Measurements from ENCODE around the gene CEP97. TPM values are rescaled to one million over a fixed set of nuclear protein-coding genes. Genes with fewer than 3 reads are reported as not detected.
A peak's percentile ranks its signal among the peaks of the same experiment; 100 is the strongest.
"Not testable (repeated sequence)": the region's sequence is repeated elsewhere in the genome, so short reads cannot be mapped to it uniquely, and the experiment has no call there.

Gene CEP97
- total and polyA plus RNA-seq, 9 of the 15 experiments (the other 6 are each of a cell fraction or from before 2014, with no cell fraction given): 2.0 to 10.1 (median 4.3) TPM

DNA sequence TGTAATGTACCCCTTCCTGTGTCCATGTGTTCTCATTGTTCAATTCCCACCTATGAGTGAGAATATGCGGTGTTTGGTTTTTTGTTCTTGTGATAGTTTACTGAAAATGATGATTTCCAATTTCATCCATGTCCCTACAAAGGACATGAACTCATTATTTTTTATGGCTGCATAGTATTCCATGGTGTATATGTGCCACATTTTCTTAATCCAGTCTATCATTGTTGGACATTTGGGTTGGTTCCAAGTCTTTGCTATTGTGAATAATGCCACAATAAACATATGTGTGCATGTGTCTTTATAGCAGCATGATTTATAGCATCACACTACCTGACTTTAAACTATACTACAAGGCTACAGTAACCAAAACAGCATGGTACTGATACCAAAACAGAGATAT is 21.5 kb downstream of the CEP97 start:
- H3K4me3 ChIP-seq; DNase-seq (ENCODE audit: extremely low read depth in 1 of 4, low spot score in 3 of 4); BruUV-seq (replicated peaks); intact Hi-C loops (cut with micrococcal nuclease); H3K4me1 ChIP-seq (replicated peaks in 1 of 2; ENCODE audit: control insufficient read depth in 2 of 2, insufficient read depth in 2 of 2, low read length in 2 of 2); H3K79me2 ChIP-seq (ENCODE audit: control insufficient read depth, insufficient read depth, low read length); ATAC-seq; H3K9me1 ChIP-seq (ENCODE audit: control insufficient read depth, insufficient read depth, low read length); H3K36me3 ChIP-seq (ENCODE audit: control insufficient read depth, insufficient read depth, low read length); H3K9ac ChIP-seq (ENCODE audit: insufficient read depth in 1 of 2, low read depth in 2 of 2, low read length in 2 of 2); FAIRE-seq; POLR2A ChIA-PET; H3K27ac ChIP-seq (ENCODE audit: extremely low read depth, low read depth, low read length); H3K4me2 ChIP-seq (ENCODE audit: insufficient read depth, low read length); H3K9me3 ChIP-seq (replicated peaks; ENCODE audit: control insufficient read depth, insufficient read depth, low read depth, low read length); CTCF ChIA-PET (ENCODE audit: low intra/inter-chr PET ratio); H3K27me3 ChIP-seq (ENCODE audit: control insufficient read depth in 2 of 2, insufficient read depth in 2 of 2, low read length in 2 of 2); in situ Hi-C loops (cut with MboI); H2AFZ ChIP-seq (ENCODE audit: low read depth, low read length); H4K20me1 ChIP-seq (replicated peaks; ENCODE audit: control insufficient read depth, insufficient read depth, low read length): not testable (repeated sequence)
- 0 out of 4 replicates have a peak, but pooled peaks of 1 of the 2 experiments have one; percentile 12 for TF ChIP-seq KDM1A (IDR thresholded peaks at IDR 0.05)
- 100% methylated on average over 1 of the region's 1 CpG for WGBS (ENCODE audit: insufficient coverage, low coverage, missing lambda C conversion rate)

- DNase-seq (ENCODE audit: extremely low read depth in 1 of 4, low spot score in 3 of 4); H2AFZ ChIP-seq (ENCODE audit: low read depth, low read length); ATAC-seq; H4K20me1 ChIP-seq (replicated peaks; ENCODE audit: control insufficient read depth, insufficient read depth, low read length); in situ Hi-C loops (cut with MboI); BruUV-seq (replicated peaks); FAIRE-seq; H3K4me3 ChIP-seq; H3K4me1 ChIP-seq (replicated peaks in 1 of 2; ENCODE audit: control insufficient read depth in 2 of 2, insufficient read depth in 2 of 2, low read length in 2 of 2); CTCF ChIA-PET (ENCODE audit: low intra/inter-chr PET ratio); H3K27me3 ChIP-seq (ENCODE audit: control insufficient read depth in 2 of 2, insufficient read depth in 2 of 2, low read length in 2 of 2); intact Hi-C loops (cut with micrococcal nuclease); H3K27ac ChIP-seq (ENCODE audit: extremely low read depth, low read depth, low read length); H3K9ac ChIP-seq (ENCODE audit: insufficient read depth in 1 of 2, low read depth in 2 of 2, low read length in 2 of 2); H3K79me2 ChIP-seq (ENCODE audit: control insufficient read depth, insufficient read depth, low read length); POLR2A ChIA-PET; H3K4me2 ChIP-seq (ENCODE audit: insufficient read depth, low read length); H3K9me1 ChIP-seq (ENCODE audit: control insufficient read depth, insufficient read depth, low read length); H3K9me3 ChIP-seq (replicated peaks; ENCODE audit: control insufficient read depth, insufficient read depth, low read depth, low read length): not testable (repeated sequence)
- WGBS (ENCODE audit: insufficient coverage, low coverage, missing lambda C conversion rate): no CpG with 5 or more reads among the region's 23 CpGs
- H3K36me3 ChIP-seq (ENCODE audit: control insufficient read depth, insufficient read depth, low read length): peaks cover 24% of the 10 kb centered on the region
These were observed 29.1 kb downstream of the CEP97 start for GRCh38 chr3:101753386-101754113.

Data from K562 (cell line).